Suprapubic skin (tissue), 4 donors: ENCODE results near the gene HOXC4.

ENCODE experiments used
- CTCF ChIP-seq, 2 donors: fragments of 200-600 bp in 1 of 2; fragments of 450-650 bp in 1 of 2; sonication (generic) in 1 of 2; IDR thresholded peaks; one replicate each; pipeline ENCODE4 v1.5.1; 2016 to 2019; ENCODE audit warnings: antibody characterized with exemption in 2 of 2, mild to moderate bottlenecking in 1 of 2, moderate library complexity in 1 of 2
- POLR2A ChIP-seq, 2 donors: fragments of 450-650 bp; IDR thresholded peaks; one replicate each; pipeline ENCODE4 v1.6.1; 2017; ENCODE audit warnings: antibody characterized with exemption in 2 of 2, mild to moderate bottlenecking in 2 of 2, moderate library complexity in 2 of 2
- POLR2AphosphoS5 ChIP-seq, 3 donors: sonication (generic); formaldehyde crosslinking; IDR thresholded peaks; one replicate each; pipeline ENCODE4 v1.6.1; 2017; ENCODE audit warnings: antibody characterized with exemption in 3 of 3

GRCh38 chr12:54068418-54069070, 14.9 kb downstream of the HOXC4 start:
- TF ChIP-seq POLR2AphosphoS5 (IDR thresholded peaks at IDR 0.05) (no peak), CTCF (IDR thresholded peaks at IDR 0.05) (no peak), POLR2A (IDR thresholded peaks at IDR 0.05) (no peak)
